ES-I3 (cell line): ENCODE measurements around the gene KCTD16.

ENCODE experiments used
- H3K36me3 ChIP-seq: 2 replicates; pipeline ENCODE4 v1.6.1; 2013; ENCODE audit warnings: mild to moderate bottlenecking, low read length, control low read depth, moderate library complexity; ENCODE audit not compliant: insufficient read depth
- H3K4me1 ChIP-seq: 2 replicates; pipeline ENCODE4 v1.6.1; 2013; ENCODE audit warnings: mild to moderate bottlenecking, control low read depth, low read length; ENCODE audit not compliant: insufficient read depth
- H3K9ac ChIP-seq: 2 replicates; pipeline ENCODE4 v1.6.1; 2013; ENCODE audit warnings: low read depth, mild to moderate bottlenecking, low read length, moderate library complexity
- H3K9me3 ChIP-seq: 2 replicates; pipeline ENCODE4 v1.6.1; 2013; ENCODE audit warnings: mild to moderate bottlenecking, low read length, moderate library complexity; ENCODE audit not compliant: control insufficient read depth, insufficient read depth

KCTD16 gene

DNA sequence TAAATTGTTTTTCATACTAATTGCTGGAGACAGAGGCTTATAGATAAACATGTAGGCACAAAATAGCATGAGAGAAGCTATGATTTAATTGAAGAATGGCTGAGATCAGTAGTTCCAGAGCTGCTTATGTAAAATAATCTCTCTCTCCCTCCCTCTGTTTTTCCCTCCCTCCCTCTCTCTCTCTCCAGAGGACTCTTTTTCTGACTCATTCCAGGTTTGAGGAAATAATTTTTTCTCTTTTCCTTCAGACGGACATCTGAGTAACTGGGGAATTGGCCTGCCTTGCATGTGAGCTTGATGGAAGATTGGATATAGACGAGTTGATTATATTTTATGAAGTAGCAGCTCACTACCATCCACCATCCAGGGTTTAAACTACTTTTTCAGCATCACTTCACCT, 35.5 kb downstream of the KCTD16 start:
- Histone ChIP-seq H3K36me3 (no peaks in the 10 kb centered on the region), H3K4me1 (no peaks in the 10 kb centered on the region; the same call in 1 of the 2 replicates), H3K9ac (no peak overlapping the region), H3K9me3 (no peaks in the 10 kb centered on the region)

DNA sequence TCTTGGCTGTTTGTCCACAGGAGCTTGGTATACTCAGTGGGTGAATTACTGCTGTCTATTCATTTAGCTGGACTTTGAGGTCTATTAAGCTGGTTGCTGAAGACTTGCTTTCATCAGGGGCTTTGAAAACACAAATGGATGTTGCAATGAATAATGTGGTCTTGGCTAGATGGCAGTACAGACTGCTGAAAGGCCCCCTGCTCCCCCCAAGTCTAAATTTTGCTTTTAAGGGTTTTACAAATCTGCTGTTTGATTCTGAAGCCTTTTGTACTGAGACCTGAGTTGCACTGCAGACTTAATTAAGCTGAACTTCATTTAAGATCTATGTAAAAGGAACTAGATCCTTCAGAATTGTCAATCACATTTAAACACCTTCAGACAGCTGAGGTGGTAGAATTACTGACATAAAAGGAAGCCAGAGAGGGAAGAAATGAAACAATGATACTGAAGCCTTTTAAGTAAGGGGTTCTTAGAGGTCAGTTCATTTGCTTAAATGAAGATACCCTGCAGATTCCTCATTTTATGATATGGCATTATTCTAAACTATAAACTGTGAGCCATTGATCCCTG, 37.3 kb downstream of the KCTD16 start:
- Histone ChIP-seq H3K36me3 (no peaks in the 10 kb centered on the region), H3K4me1 (no peaks in the 10 kb centered on the region; the same call in 1 of the 2 replicates), H3K9ac (no peak overlapping the region), H3K9me3 (no peaks in the 10 kb centered on the region)

DNA sequence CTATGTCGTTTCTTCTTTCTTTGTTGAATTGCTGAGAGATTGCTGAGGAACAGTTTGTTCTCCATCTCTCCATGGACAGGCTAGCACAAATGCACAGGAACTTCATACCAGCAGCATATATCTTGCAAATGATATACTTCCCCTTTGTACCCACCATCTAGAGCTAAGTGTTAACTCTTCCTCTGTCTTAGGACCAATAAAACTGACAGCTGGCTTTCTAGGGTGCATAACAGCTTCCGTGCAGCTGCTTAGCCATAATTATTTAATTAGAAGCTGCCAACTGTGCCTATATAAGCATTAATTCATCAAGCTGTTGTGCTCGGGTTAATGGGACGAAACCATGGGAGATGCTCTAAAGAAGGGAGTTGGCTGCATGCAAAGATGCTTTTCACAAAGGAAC, 38.7 kb downstream of the KCTD16 start:
- H3K9me3 ChIP-seq: no peaks in the 10 kb centered on the region
- no peaks in the 10 kb centered on the region for H3K4me1 ChIP-seq
- H3K36me3 ChIP-seq: no peaks in the 10 kb centered on the region
- H3K9ac ChIP-seq: no peak overlapping the region

DNA sequence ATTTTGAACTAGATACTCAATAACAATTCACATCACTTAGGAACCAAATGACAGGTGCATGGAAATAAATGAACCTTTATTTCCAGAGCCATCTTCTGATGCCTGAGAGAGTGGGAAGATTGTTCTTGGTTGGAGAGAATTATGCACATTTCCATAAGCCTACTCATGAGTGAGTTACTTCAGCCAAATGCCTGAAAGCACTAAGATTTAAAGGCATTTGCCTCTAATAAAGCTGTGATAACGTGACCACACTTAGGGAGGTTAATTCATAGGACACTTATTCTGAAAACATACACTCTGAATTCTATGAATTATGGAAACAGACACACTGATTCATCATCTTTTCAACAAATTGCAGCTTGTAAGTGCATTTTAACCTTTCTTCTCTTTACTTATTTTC, 40.0 kb downstream of the KCTD16 start:
- Histone ChIP-seq H3K4me1 (no peaks in the 10 kb centered on the region), H3K36me3 (no peaks in the 10 kb centered on the region), H3K9me3 (no peaks in the 10 kb centered on the region), H3K9ac (no peak overlapping the region)

DNA sequence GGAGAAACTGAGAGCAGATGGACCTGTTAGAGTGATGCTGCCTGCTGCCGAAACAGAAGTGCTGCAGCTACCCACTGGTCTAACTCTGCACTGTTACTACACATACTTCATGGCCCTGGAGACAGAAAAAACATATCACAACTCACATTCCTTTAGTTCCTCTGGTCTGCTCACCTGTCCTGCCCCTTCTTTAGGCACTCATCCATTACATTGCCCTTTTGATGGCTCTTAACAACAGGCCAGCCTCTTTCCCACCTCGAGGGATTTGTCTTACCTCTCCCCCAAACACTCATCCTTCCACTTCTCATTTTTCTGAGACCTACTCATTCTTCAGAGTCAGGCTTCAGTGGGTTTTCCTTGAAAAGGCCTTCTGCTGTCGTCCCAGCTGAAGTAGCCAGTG, 49.2 kb downstream of the KCTD16 start:
- no peaks in the 10 kb centered on the region for H3K4me1 ChIP-seq
- no peak overlapping the region for H3K9ac ChIP-seq
- no peaks in the 10 kb centered on the region for H3K36me3 ChIP-seq
- no peaks in the 10 kb centered on the region for H3K9me3 ChIP-seq

DNA sequence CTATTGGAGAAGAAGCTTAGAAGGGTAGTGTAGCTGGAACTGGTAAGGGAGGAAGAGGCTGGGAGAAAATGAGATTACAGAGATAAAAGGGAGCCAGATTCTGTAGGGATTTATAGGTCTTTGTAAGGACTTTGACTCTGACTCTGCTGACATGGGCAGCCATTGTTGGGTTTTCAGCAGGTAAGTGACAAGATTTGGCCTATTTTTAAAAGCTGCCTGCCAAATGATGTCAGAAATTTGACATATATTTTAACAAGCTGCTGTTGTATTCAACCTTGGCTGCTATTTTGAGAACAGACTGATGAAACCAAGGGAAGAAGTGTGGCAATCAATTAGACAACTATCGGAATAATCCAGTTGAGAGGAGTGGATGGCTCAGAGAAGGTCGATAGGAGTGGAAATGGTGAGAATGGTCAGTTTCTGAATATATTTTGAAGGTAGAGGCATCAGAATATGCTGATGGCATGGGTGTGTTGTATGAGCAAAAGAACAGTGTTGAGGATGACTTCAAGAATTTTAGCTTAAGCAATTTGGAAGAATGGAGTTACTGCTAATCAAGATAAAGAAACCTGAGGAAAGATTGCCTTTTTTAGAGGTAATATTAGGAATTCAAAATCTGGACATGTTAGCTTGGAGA, 56.8 kb downstream of the KCTD16 start:
- H3K9ac ChIP-seq: no peak overlapping the region

DNA sequence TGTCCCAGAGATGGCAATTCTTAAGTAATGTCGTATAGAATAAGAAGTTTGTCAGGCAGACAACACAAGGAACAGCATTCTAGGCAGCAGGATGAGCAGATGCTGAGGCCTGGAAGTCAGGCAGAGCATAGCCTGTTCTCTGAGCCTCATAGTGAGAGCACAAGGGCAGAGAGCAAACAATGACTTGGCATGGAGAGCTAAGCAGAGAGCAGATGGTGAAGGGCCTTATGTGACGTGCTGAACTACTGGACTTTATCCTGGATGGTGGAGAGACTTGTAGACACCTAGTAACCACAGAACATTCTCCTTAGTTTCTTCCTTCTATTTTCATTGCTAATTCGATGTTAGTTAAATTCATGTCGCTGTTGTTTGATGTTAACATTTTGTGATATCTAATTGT, 60.1 kb downstream of the KCTD16 start:
- Histone ChIP-seq H3K36me3 (no peaks in the 10 kb centered on the region), H3K9ac (no peak overlapping the region)

More for the DNA sequence above, 56.8 kb downstream of the KCTD16 start:
- Histone ChIP-seq H3K36me3 (no peaks in the 10 kb centered on the region), H3K9me3 (no peaks in the 10 kb centered on the region), H3K4me1 (no peaks in the 10 kb centered on the region)

DNA sequence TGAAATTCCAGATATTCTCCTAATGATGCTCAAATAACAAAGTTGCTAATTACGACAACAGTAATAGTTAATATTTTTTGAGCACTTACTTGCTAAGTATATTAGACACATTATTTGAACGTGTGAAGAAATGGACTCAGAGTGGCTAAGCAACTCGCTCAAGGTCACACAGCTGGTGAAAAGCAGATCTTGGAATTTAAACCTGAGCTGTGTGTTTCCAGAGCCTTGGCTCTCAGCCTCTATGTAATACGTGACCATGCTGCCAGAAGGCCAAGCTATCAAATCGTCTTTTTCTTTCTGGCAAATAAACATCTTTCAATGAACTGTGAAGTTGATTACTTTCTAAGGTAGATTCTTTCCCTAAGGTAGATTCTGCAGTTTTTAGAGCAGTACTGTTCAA, 61.6 kb downstream of the KCTD16 start:
- no peaks in the 10 kb centered on the region for H3K36me3 ChIP-seq
- no peaks in the 10 kb centered on the region for H3K9me3 ChIP-seq

More for the DNA sequence above, 60.1 kb downstream of the KCTD16 start:
- no peaks in the 10 kb centered on the region for H3K9me3 ChIP-seq
- no peaks in the 10 kb centered on the region for H3K4me1 ChIP-seq

DNA sequence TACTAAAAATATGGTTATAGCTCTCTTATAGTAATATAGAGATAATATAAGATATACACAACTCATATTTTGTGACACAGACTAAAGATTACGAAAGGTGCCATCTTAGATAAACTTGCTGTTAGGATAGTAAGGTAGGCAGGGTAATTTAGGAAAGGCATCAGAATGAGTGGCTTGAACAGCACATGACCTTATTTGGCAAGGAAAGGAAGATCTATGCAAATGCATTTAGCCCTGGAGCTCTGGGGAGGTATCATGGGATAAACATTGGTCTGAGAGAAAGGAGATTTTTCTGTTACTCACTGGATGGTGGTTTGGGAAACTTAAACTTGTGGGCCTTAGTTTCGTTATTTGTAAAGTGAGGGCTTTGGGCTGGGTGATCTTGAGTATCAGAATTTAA, 65.8 kb downstream of the KCTD16 start:
- Histone ChIP-seq H3K9me3 (no peaks in the 10 kb centered on the region), H3K9ac (no peak overlapping the region), H3K36me3 (no peaks in the 10 kb centered on the region), H3K4me1 (no peaks in the 10 kb centered on the region; the same call in 1 of the 2 replicates)

More for the DNA sequence above, 61.6 kb downstream of the KCTD16 start:
- Histone ChIP-seq H3K4me1 (no peaks in the 10 kb centered on the region), H3K9ac (no peak overlapping the region)

DNA sequence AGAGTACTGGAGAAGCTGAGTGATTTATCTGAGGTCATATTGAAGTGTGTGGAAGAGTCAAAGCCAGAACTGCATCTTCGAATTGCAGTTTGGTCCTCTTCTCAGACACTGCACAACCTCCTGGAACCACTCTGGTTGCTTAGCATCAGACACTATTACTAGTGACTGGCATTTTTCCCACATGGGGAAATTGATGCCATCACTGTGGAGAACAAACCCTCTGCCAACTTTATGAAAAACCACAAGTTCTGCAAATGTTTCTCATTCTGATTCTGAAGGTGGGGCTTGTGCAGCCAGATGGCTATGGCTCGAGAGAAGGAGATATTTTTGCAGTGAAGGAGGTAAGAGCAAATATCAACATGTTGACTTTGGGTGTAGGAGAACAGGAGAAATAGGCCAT, 67.2 kb downstream of the KCTD16 start:
- Histone ChIP-seq H3K9ac (no peak overlapping the region), H3K9me3 (no peaks in the 10 kb centered on the region), H3K4me1 (no peaks in the 10 kb centered on the region; the same call in 1 of the 2 replicates), H3K36me3 (no peaks in the 10 kb centered on the region)

DNA sequence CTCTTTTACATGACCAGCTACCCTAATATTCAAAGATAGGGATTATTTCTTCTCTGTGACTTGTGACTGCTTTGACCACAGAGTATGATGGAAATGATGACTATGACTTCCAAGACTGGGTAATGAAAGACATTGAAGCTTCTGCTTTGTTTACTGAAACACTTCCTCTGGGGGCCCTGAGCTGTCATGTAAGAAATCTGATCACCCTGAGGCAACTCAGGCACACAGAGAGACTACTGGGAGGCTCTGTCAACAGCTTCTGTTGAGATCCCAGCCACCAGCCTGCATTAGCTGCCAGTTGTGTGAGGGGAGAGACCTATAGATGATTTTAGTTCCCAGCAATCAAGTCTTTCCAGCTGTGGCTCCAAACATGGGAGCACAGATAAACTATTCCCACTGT, 76.5 kb downstream of the KCTD16 start:
- Histone ChIP-seq H3K4me1 (peaks cover 13% of the 10 kb centered on the region; the same call in 1 of the 2 replicates), H3K9ac (no peak overlapping the region), H3K36me3 (no peaks in the 10 kb centered on the region), H3K9me3 (no peaks in the 10 kb centered on the region)

DNA sequence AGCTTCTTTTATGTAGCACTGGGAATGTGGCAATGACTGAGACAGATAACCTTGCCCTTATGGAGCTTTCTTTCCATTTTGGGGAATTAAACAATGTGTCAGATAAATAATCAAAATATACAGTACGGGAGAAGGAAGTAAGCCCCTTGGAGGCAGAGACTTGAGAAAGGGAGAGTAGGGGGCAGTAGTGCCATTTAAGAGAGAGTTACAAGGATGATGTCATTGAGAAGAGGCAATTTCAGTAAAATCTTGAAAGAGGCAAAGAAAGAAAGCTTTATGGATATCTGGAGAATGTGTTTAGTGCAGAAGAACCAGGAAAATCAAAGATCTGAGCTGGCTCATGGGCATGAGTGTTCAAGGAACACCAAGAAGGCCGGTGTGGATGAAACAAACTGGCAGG, 77.3 kb downstream of the KCTD16 start:
- Histone ChIP-seq H3K36me3 (no peaks in the 10 kb centered on the region), H3K4me1 (peaks cover 13% of the 10 kb centered on the region; the same call in 1 of the 2 replicates), H3K9ac (no peak overlapping the region), H3K9me3 (no peaks in the 10 kb centered on the region)

DNA sequence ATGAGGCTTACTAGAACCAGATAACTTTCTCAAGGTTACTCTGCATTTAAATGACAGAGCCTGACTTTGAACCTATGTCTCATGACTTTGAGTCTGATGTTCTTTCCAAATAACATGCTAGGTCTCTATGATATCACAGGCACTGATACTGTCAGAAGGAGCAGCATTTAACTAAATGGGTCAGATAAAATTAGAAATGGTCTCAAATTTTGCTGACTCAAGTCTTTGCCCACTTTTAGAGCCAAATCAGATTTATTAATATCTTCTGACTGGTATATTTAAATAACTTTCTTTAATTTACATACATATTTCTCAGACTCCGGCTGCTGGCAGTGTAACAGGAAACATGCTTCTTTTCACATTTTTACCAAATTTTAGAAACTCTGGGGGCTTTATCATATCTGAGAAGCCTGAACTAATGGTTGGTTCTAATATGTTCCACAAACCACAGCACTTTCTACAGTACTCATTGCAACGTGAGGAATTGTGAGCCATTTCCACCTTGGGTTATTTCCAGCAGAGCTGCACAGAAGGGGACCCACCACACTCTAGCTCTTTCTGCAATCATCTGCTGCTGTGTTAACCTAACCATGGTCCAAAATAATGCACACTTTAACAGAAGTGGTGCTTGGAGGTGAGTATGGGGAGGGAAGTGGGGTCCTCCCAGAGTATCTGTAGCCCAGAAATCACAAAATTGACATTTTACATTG, 79.2 kb downstream of the KCTD16 start:
- Histone ChIP-seq H3K36me3 (no peaks in the 10 kb centered on the region), H3K9me3 (no peaks in the 10 kb centered on the region), H3K4me1 (peaks cover 13% of the 10 kb centered on the region; the same call in 1 of the 2 replicates), H3K9ac (no peak overlapping the region)

DNA sequence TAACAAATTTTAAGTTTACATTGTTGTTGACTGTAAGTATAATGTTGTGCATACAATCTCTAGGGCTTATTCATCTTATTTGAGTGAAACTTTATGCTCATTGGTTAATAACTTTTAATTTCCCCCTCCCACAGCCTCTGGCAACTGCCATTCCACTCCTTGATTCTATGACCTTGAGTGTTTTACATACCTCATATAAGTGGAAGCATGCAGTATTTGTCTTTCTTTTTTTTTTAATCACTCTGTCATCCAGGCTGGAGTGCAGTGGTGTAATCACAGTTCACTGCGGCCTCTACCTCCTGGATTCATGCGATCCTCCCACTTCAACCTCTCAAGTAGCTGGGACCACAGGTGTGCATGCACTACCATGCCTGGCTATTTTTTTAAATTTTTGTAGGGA, 83.9 kb downstream of the KCTD16 start:
- H3K4me1 ChIP-seq: peaks cover 6% of the 10 kb centered on the region; the same call in 1 of the 2 replicates
- no peak overlapping the region for H3K9ac ChIP-seq
- no peaks in the 10 kb centered on the region for H3K36me3 ChIP-seq
- no peaks in the 10 kb centered on the region for H3K9me3 ChIP-seq

DNA sequence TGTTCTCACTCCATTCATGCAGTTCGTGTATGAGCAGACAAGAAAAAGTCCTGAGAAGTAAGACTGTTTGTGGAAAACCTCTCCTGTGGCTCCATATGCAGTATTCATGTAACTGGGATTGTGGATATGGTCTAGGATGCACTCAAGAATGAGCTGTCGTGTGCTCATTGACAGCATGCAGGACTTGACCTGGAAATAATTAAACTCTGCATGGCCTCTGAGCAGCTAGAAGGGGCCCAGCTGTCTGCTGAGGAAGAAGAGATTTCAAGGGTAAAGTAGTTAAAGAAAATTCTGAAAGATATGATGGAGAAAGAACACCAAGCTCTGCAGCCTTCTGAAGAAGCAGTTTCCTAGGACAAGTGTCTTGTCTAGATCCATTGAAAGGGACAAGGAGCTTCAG, 89.4 kb downstream of the KCTD16 start:
- Histone ChIP-seq H3K36me3 (no peaks in the 10 kb centered on the region), H3K4me1 (no peaks in the 10 kb centered on the region), H3K9ac (no peak overlapping the region), H3K9me3 (no peaks in the 10 kb centered on the region; the same call in 1 of the 2 replicates)
